Fibroblast of lung (primary cell): ENCODE measurements around the gene MDM1.

Source experiments
- CTCF ChIP-seq, 2 donors: IDR thresholded peaks in 1 of 2; conservative IDR thresholded peaks in 1 of 2; 1 replicate in 1 of 2; 2 replicates in 1 of 2; pipeline ENCODE4 v1.5.1; 2011 to 2012; ENCODE audit warnings: low read length in 2 of 2, control low read depth in 1 of 2, inconsistent platforms in 1 of 2, low read depth in 1 of 2, mild to moderate bottlenecking in 1 of 2
- EZH2 ChIP-seq: IDR thresholded peaks from 2 replicates; pipeline ENCODE4 v1.5.1; 2012; ENCODE audit warnings: low read length, control low read depth, mild to moderate bottlenecking; ENCODE audit errors: missing control alignments

GRCh38 chr12:68376901-68377300 is 44.7 kb upstream of the MDM1 start:
- TF ChIP-seq CTCF (conservative IDR thresholded peaks at IDR 0.05 in 1 of 2, IDR thresholded peaks at IDR 0.05 in 1 of 2; ENCODE audit: low read depth in 1 of 2, low read length in 2 of 2), result no peak
- no peak for TF ChIP-seq EZH2
